Lower lobe of right lung (tissue), 2 donors: Measurements from ENCODE around the gene ZMIZ1. TPM values are rescaled to one million over a fixed set of nuclear protein-coding genes. Genes with fewer than 3 reads are reported as not detected.

Experiments used
- ATAC-seq, 2 donors: fragments of 200-7000 bp; cut with Tn5 transposase; one replicate each; pipeline ENCODE4 v1.9.1; 2020 to 2022; ENCODE audit warnings: mild to moderate bottlenecking in 2 of 2, moderate library complexity in 2 of 2
- DNase-seq: peaks from one replicate; pipeline ENCODE4 v3.0.0-alpha.2; 2020
- H3K27ac ChIP-seq: fragments of 200-600 bp; one replicate; pipeline ENCODE4 v1.8.0; 2022
- H3K27me3 ChIP-seq: fragments of 200-600 bp; one replicate; pipeline ENCODE4 v1.8.0; 2022; ENCODE audit warnings: low read depth
- H3K36me3 ChIP-seq: fragments of 200-600 bp; one replicate; pipeline ENCODE4 v1.8.0; 2022; ENCODE audit warnings: mild to moderate bottlenecking
- H3K4me1 ChIP-seq: fragments of 200-600 bp; one replicate; pipeline ENCODE4 v1.8.0; 2022
- H3K4me3 ChIP-seq: fragments of 200-600 bp; one replicate; pipeline ENCODE4 v1.8.0; 2022; ENCODE audit warnings: mild to moderate bottlenecking
- H3K9me3 ChIP-seq: fragments of 200-600 bp; one replicate; pipeline ENCODE4 v1.8.0; 2022
- intact Hi-C: fragments of 100-400 bp; cut with DNase I; formaldehyde crosslinking; loops from one replicate; pipeline ENCODE4 v1.11.0; 2022
- total RNA-seq: library from RNA; stranded (reverse); fragmentation: NEBNext Ultra II Directional; extraction: Animal tissue kit (Norgen Biotek cat#: 25700); gene quantifications from one replicate; pipeline ENCODE4 v1.2.1, GENCODE V29; 2021
- TF ChIP-seq, protein P1 (sequence below): fragments of 200-600 bp; IDR thresholded peaks from one replicate; pipeline ENCODE4 v1.8.0; 2022; ENCODE audit warnings: antibody characterized with exemption, mild to moderate bottlenecking
- donor health status: DM: no; HTN: yes; CAD: no; lungs with severe emphysema.

The ZMIZ1 gene
- total RNA-seq, 1 donor from 2014 or later: 102 TPM

DNA sequence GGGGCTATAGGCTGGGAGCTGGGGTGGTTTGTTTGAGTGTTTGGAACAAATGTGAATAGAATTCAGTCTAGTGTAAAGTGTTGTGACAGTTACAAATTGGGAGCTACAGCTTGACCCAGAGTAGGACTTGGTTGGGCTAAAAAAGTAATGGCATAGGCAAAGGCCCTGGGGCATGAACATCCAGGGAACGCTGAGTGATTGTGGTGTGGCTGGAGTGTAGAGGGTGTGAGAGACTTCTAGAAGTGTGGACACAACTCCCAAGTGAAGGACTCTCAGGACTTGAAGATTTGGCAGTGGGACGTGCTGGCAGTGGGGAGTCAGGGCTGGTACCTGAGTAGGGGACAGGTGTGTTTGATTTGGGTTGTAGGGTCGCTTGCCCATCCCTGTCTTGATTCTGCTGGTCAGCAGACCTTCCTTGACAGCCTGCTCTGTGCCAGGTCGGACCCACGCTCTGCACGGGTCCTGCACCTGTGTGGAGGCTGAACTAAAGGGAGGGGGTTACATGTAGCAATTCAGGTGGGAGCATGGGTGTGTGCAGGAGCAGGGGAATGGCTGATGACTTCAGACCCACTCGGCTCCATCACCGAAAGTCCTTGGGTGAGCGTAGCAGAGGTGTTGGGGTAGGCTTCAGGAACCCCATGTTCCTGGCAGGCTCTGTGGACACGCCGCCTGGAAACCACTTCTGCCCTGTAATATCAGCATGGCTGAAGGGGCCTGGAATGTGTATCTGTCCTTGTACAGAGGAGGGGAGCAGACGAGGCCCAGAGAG is 43.3 kb downstream of the ZMIZ1 start:
- Histone ChIP-seq H3K4me3 (no peak overlapping the region), H3K4me1 (peaks cover 73% of the 10 kb centered on the region), H3K27me3 (no peaks in the 10 kb centered on the region), H3K27ac (peak overlapping the region; percentile 69), H3K9me3 (no peaks in the 10 kb centered on the region), H3K36me3 (peaks cover 12% of the 10 kb centered on the region)
- intact Hi-C loops: no loop called here
- TF ChIP-seq, protein P1, sequence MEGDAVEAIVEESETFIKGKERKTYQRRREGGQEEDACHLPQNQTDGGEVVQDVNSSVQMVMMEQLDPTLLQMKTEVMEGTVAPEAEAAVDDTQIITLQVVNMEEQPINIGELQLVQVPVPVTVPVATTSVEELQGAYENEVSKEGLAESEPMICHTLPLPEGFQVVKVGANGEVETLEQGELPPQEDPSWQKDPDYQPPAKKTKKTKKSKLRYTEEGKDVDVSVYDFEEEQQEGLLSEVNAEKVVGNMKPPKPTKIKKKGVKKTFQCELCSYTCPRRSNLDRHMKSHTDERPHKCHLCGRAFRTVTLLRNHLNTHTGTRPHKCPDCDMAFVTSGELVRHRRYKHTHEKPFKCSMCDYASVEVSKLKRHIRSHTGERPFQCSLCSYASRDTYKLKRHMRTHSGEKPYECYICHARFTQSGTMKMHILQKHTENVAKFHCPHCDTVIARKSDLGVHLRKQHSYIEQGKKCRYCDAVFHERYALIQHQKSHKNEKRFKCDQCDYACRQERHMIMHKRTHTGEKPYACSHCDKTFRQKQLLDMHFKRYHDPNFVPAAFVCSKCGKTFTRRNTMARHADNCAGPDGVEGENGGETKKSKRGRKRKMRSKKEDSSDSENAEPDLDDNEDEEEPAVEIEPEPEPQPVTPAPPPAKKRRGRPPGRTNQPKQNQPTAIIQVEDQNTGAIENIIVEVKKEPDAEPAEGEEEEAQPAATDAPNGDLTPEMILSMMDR: no peak
- peak; percentile 62 to 72 for ATAC-seq
- DNase-seq: peak; percentile 65

DNA sequence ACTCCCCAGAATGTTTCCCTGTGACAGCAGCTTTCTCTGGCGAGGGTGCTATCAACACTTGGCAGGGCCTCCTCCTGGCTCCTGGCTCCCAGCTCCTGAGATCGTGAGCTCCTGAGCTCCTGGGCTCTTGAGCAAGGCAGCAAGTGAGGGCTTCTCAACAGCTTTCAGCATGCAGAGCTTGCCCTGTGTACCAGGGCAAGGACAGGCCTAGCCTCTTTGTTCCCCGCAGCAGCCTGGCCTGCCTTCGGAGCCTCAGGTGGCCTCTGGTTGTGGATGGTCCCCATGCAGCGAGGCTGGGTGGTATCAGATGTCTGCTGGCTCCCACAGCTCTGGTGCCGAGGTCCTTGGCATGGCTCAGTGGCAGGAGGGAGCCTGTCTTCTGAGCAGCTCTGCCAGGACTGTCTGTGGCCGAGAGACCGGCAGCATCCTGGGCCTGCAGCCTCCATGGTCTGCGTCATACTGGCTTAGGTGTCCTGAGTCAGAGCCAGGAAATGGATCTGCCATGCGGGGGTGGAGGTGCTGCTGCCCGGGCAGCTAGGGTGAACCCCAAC is 44.2 kb downstream of the ZMIZ1 start:
- Histone ChIP-seq H3K36me3 (peaks cover 12% of the 10 kb centered on the region), H3K9me3 (no peaks in the 10 kb centered on the region), H3K4me1 (peaks cover 74% of the 10 kb centered on the region), H3K4me3 (no peak overlapping the region), H3K27me3 (no peaks in the 10 kb centered on the region), H3K27ac (peak overlapping the region; percentile 69)
- intact Hi-C loops: no loop called here
- TF ChIP-seq, protein P1: no peak
- ATAC-seq (peak; percentile 31 to 45), DNase-seq (peak; percentile 62)

DNA sequence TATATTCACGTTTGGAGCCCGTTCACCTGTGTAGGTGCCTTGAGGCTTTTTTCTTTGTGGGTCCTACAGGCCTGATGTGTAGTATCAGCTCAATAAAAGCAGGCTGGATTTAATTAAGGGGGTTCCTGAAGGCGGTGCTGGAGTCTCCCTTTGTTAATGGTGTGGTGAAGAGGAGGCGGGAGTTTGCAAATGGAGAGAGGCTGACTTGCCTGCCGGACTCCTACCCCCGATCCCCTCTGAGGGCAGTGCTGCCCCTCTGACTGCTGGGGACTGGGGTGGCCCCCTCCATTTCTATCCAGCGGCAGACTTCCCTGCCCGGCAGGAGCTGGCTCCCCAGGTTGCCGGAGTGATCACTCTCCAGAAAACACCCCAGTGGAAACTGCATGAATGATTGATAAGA is 45.1 kb downstream of the ZMIZ1 start:
- Histone ChIP-seq H3K27ac (peak overlapping the region; percentile 69), H3K27me3 (no peaks in the 10 kb centered on the region), H3K9me3 (no peaks in the 10 kb centered on the region), H3K4me3 (no peak overlapping the region), H3K4me1 (peaks cover 72% of the 10 kb centered on the region), H3K36me3 (peaks cover 14% of the 10 kb centered on the region)
- TF ChIP-seq, protein P1: no peak
- intact Hi-C loops: no loop called here
- ATAC-seq: no peak
- no peak for DNase-seq

DNA sequence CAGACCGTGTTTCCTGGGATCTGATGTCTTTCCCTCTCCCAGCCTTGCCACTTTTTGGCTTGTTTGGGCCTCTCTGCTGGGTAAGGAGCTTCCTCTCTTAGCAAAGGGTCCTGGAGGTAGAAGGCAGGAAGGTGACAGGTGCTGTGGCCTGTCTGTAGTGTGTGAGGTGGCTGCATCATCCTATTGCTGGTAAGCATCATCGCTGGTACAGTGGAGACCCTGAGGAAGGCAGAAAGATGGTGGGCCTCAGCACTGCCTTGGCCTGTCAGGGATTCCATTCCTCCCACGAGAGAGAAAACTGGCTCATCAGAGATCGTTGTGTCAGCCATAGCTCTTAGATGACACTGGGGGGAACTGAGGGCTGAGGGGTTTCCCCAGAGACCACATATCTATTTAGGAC is 46.5 kb downstream of the ZMIZ1 start:
- TF ChIP-seq, protein P1: no peak
- H3K4me1 ChIP-seq: peaks cover 71% of the 10 kb centered on the region
- DNase-seq: no peak
- H3K36me3 ChIP-seq: peaks cover 25% of the 10 kb centered on the region
- intact Hi-C loops: no loop called here
- no peak for ATAC-seq
- no peak overlapping the region for H3K4me3 ChIP-seq
- no peaks in the 10 kb centered on the region for H3K9me3 ChIP-seq
- no peaks in the 10 kb centered on the region for H3K27me3 ChIP-seq
- H3K27ac ChIP-seq: peak overlapping the region; percentile 31

DNA sequence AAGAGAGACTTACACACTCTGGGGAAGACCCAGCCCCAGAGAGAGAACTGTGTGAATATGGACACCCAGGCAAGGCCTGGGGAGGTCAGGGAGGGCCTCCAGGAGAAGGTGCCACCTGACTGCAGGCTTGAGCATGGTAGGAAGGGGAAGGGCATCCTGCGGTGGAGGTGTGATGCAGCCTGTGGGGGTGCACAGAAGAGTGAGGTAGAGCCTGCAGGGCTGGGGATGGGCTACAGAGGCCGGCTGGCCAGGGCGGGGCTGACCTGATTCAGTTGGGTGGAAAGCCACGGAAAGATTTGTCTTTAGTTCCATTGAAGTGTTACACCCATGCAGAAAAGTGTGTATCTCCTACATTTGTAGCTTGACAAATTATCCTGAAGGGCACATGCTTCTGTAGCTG is 47.6 kb downstream of the ZMIZ1 start:
- Histone ChIP-seq H3K4me3 (no peak overlapping the region), H3K27ac (peak overlapping the region; percentile 10), H3K4me1 (peaks cover 71% of the 10 kb centered on the region), H3K27me3 (no peaks in the 10 kb centered on the region), H3K9me3 (no peaks in the 10 kb centered on the region), H3K36me3 (peaks cover 27% of the 10 kb centered on the region)
- TF ChIP-seq, protein P1: no peak
- ATAC-seq (no peak), DNase-seq (no peak)
- intact Hi-C loops: no loop called here
